ENCODE results near the gene CHTF18. TPM values are rescaled to one million over a fixed set of nuclear protein-coding genes. Genes with fewer than 3 reads are reported as not detected.

CHTF18 gene
- polyA plus RNA-seq, 1 donor (not counting 4 experiments of a cell fraction or from before 2014, with no cell fraction given) = 5.7 TPM

- Histone ChIP-seq H3K36me3 (ENCODE audit: control insufficient read depth in 2 of 2, extremely low read depth in 1 of 2, insufficient read depth in 2 of 2, low read length in 2 of 2) (no peaks in the 10 kb centered on the region), H3K79me2 (ENCODE audit: control insufficient read depth, insufficient read depth, low read length) (no peaks in the 10 kb centered on the region), H3K4me3 (ENCODE audit: control insufficient read depth in 2 of 3, extremely low read depth in 1 of 3, insufficient read depth in 2 of 3, low read depth in 1 of 3, low read length in 3 of 3) (no peak overlapping the region), H2AFZ (ENCODE audit: control insufficient read depth, low read length) (no peak overlapping the region), H4K20me1 (ENCODE audit: control insufficient read depth, extremely low read depth, insufficient read depth, low read length) (no peaks in the 10 kb centered on the region), H3K4me1 (ENCODE audit: control insufficient read depth, extremely low read depth, insufficient read depth, low read length) (peaks cover 4% of the 10 kb centered on the region), H3K9me3 (ENCODE audit: control insufficient read depth, low read depth, low read length) (no peaks in the 10 kb centered on the region), H3K9me1 (ENCODE audit: control insufficient read depth, extremely low read depth, insufficient read depth, low read length) (no peaks in the 10 kb centered on the region), H3K27me3 (ENCODE audit: control insufficient read depth, extremely low read depth, insufficient read depth, low read length) (no peaks in the 10 kb centered on the region), H3K4me2 (ENCODE audit: control insufficient read depth, extremely low read depth, insufficient read depth, low read depth, low read length) (no peak overlapping the region), H3K27ac (ENCODE audit: control insufficient read depth, insufficient read depth, low read length) (no peak overlapping the region), H3K9ac (ENCODE audit: control insufficient read depth, extremely low read depth, insufficient read depth, low read length) (no peak overlapping the region)
- dilution Hi-C loops (cut with MboI; ENCODE audit: extremely low pct_ligation_motif_present, low sequenced_read_pairs) = no loop called here
- DNase-seq (ENCODE audit: low read depth, low spot score) = no peak
- TF ChIP-seq EZH2 (IDR thresholded peaks at IDR 0.05; ENCODE audit: low read length) (no peak), CTCF (optimal IDR thresholded peaks at IDR 0.05 in 1 of 3, IDR thresholded peaks at IDR 0.05 in 1 of 3, conservative IDR thresholded peaks at IDR 0.05 in 1 of 3; ENCODE audit: extremely low read depth in 1 of 3, insufficient read depth in 2 of 3, low read length in 3 of 3) (no peak)
- no peak for FAIRE-seq
Measured at GRCh38 chr16:772959-773358, 15.5 kb upstream of the CHTF18 start.

GRCh38 chr16:774086-775001 lies 14.1 kb upstream of the CHTF18 start:
- Histone ChIP-seq H3K4me2 (ENCODE audit: control insufficient read depth, extremely low read depth, insufficient read depth, low read depth, low read length) (no peak overlapping the region), H3K79me2 (ENCODE audit: control insufficient read depth, insufficient read depth, low read length) (no peaks in the 10 kb centered on the region), H3K27ac (ENCODE audit: control insufficient read depth, insufficient read depth, low read length) (no peak overlapping the region), H3K9me1 (ENCODE audit: control insufficient read depth, extremely low read depth, insufficient read depth, low read length) (no peaks in the 10 kb centered on the region), H3K9me3 (ENCODE audit: control insufficient read depth, low read depth, low read length) (no peaks in the 10 kb centered on the region), H3K4me1 (ENCODE audit: control insufficient read depth, extremely low read depth, insufficient read depth, low read length) (peaks cover 6% of the 10 kb centered on the region), H3K9ac (ENCODE audit: control insufficient read depth, extremely low read depth, insufficient read depth, low read length) (no peak overlapping the region), H2AFZ (ENCODE audit: control insufficient read depth, low read length) (no peak overlapping the region), H3K36me3 (ENCODE audit: control insufficient read depth in 2 of 2, extremely low read depth in 1 of 2, insufficient read depth in 2 of 2, low read length in 2 of 2) (no peaks in the 10 kb centered on the region), H3K27me3 (ENCODE audit: control insufficient read depth, extremely low read depth, insufficient read depth, low read length) (no peaks in the 10 kb centered on the region), H4K20me1 (ENCODE audit: control insufficient read depth, extremely low read depth, insufficient read depth, low read length) (no peaks in the 10 kb centered on the region), H3K4me3 (ENCODE audit: control insufficient read depth in 2 of 3, extremely low read depth in 1 of 3, insufficient read depth in 2 of 3, low read depth in 1 of 3, low read length in 3 of 3) (no peak overlapping the region)
- TF ChIP-seq EZH2 (IDR thresholded peaks at IDR 0.05; ENCODE audit: low read length) (no peak), CTCF (optimal IDR thresholded peaks at IDR 0.05 in 1 of 3, IDR thresholded peaks at IDR 0.05 in 1 of 3, conservative IDR thresholded peaks at IDR 0.05 in 1 of 3; ENCODE audit: extremely low read depth in 1 of 3, insufficient read depth in 2 of 3, low read length in 3 of 3) (no peak)
- dilution Hi-C loops (cut with MboI; ENCODE audit: extremely low pct_ligation_motif_present, low sequenced_read_pairs) = no loop called here
- DNase-seq (ENCODE audit: low read depth, low spot score) (no peak), FAIRE-seq (no peak)

Measured in keratinocyte (primary cell).